ENCODE data around the gene BCAS3. TPM values are rescaled to one million over a fixed set of nuclear protein-coding genes. Genes with fewer than 3 reads are reported as not detected.

The BCAS3 gene
- total RNA-seq, 2 experiments from 2014 or later = 13.4 to 14.5 TPM

- Histone ChIP-seq H2AFZ (ENCODE audit: low read length) (no peak overlapping the region), H3K36me3 (ENCODE audit: insufficient read depth, low read length) (no peaks in the 10 kb centered on the region), H4K20me1 (ENCODE audit: insufficient read depth, low read length) (no peaks in the 10 kb centered on the region), H3K4me1 (ENCODE audit: insufficient read depth, low read length, poor library complexity, severe bottlenecking) (no peaks in the 10 kb centered on the region), H3K9me3 (ENCODE audit: low read length) (no peaks in the 10 kb centered on the region), H3K4me2 (ENCODE audit: low read length) (no peak overlapping the region), H3K4me3 (ENCODE audit: low read depth, low read length, poor library complexity, severe bottlenecking) (no peak overlapping the region), H3K79me2 (ENCODE audit: insufficient read depth, low read depth, low read length) (no peaks in the 10 kb centered on the region), H3K27ac (ENCODE audit: low read depth, low read length, poor library complexity, severe bottlenecking) (no peak overlapping the region), H3K9me2 (ENCODE audit: insufficient read depth, low read length) (no peaks in the 10 kb centered on the region)
- intact Hi-C loops (cut with micrococcal nuclease; ENCODE audit: unreplicated experiment) = no loop called here
- TF ChIP-seq EZH2phosphoT487 (IDR thresholded peaks at IDR 0.05; ENCODE audit: borderline replicate concordance, low read depth, low read length) (no peak), CTCF (conservative IDR thresholded peaks at IDR 0.05; ENCODE audit: low read length) (no peak)
- DNase-seq (ENCODE audit: low spot score) = no peak
- POLR2A ChIA-PET = interaction anchor here (0.6 kb wide), 1 partner anchor 12 kb away, joined by 3 read pairs; no protein-coding TSS in a partner anchor
- no TSS peak for BruUV-seq (replicated peaks)
- CTCF ChIA-PET (ENCODE audit: unreplicated experiment) = no interaction called here
Observed at GRCh38 chr17:61015966-61016365, 338.3 kb downstream of the BCAS3 start.

GRCh38 chr17:61017317-61018006 is 339.8 kb downstream of the BCAS3 start:
- Histone ChIP-seq H2AFZ (ENCODE audit: low read length) (no peak overlapping the region), H4K20me1 (ENCODE audit: insufficient read depth, low read length) (no peaks in the 10 kb centered on the region), H3K9me2 (ENCODE audit: insufficient read depth, low read length) (no peaks in the 10 kb centered on the region), H3K36me3 (ENCODE audit: insufficient read depth, low read length) (no peaks in the 10 kb centered on the region), H3K9me3 (ENCODE audit: low read length) (no peaks in the 10 kb centered on the region), H3K4me3 (ENCODE audit: low read depth, low read length, poor library complexity, severe bottlenecking) (no peak overlapping the region), H3K4me2 (ENCODE audit: low read length) (no peak overlapping the region), H3K4me1 (ENCODE audit: insufficient read depth, low read length, poor library complexity, severe bottlenecking) (no peaks in the 10 kb centered on the region), H3K79me2 (ENCODE audit: insufficient read depth, low read depth, low read length) (no peaks in the 10 kb centered on the region), H3K27ac (ENCODE audit: low read depth, low read length, poor library complexity, severe bottlenecking) (no peak overlapping the region)
- ChIA-PET POLR2A (no interaction called here), CTCF (ENCODE audit: unreplicated experiment) (no interaction called here)
- no peak for DNase-seq (ENCODE audit: low spot score)
- intact Hi-C loops (cut with micrococcal nuclease; ENCODE audit: unreplicated experiment) = no loop called here
- TF ChIP-seq EZH2phosphoT487 (IDR thresholded peaks at IDR 0.05; ENCODE audit: borderline replicate concordance, low read depth, low read length) (no peak), CTCF (conservative IDR thresholded peaks at IDR 0.05; ENCODE audit: low read length) (no peak)
- BruUV-seq (replicated peaks) = no TSS peak

- H3K9me3 ChIP-seq (ENCODE audit: low read length) = no peaks in the 10 kb centered on the region
- TF ChIP-seq EZH2phosphoT487 (IDR thresholded peaks at IDR 0.05; ENCODE audit: borderline replicate concordance, low read depth, low read length) (no peak), CTCF (conservative IDR thresholded peaks at IDR 0.05; ENCODE audit: low read length) (no peak)
- no peak overlapping the region for H3K4me3 ChIP-seq (ENCODE audit: low read depth, low read length, poor library complexity, severe bottlenecking)
- H3K4me1 ChIP-seq (ENCODE audit: insufficient read depth, low read length, poor library complexity, severe bottlenecking) = no peaks in the 10 kb centered on the region
- H3K4me2 ChIP-seq (ENCODE audit: low read length) = no peak overlapping the region
- intact Hi-C loops (cut with micrococcal nuclease; ENCODE audit: unreplicated experiment) = no loop called here
- BruUV-seq (replicated peaks) = no TSS peak
- no peaks in the 10 kb centered on the region for H4K20me1 ChIP-seq (ENCODE audit: insufficient read depth, low read length)
- DNase-seq (ENCODE audit: low spot score) = no peak
- H3K9me2 ChIP-seq (ENCODE audit: insufficient read depth, low read length) = no peaks in the 10 kb centered on the region
- ChIA-PET CTCF (ENCODE audit: unreplicated experiment) (no interaction called here), POLR2A (no interaction called here)
- no peaks in the 10 kb centered on the region for H3K79me2 ChIP-seq (ENCODE audit: insufficient read depth, low read depth, low read length)
- no peaks in the 10 kb centered on the region for H3K36me3 ChIP-seq (ENCODE audit: insufficient read depth, low read length)
- no peak overlapping the region for H3K27ac ChIP-seq (ENCODE audit: low read depth, low read length, poor library complexity, severe bottlenecking)
- no peak overlapping the region for H2AFZ ChIP-seq (ENCODE audit: low read length)
Observed at GRCh38 chr17:61018938-61019337, 341.3 kb downstream of the BCAS3 start.
